GM19455 (cell line): ENCODE results near the gene OBI1.
"Not testable (repeated sequence)": the region's sequence is repeated elsewhere in the genome, so short reads cannot be mapped to it uniquely, and the experiment has no call there.

Experiments
- ATAC-seq: cut with Tn5 transposase; IDR thresholded peaks from one replicate; pipeline ENCODE4 v1.9.1; 2021; ENCODE audit not compliant: unreplicated experiment

The OBI1 gene

DNA sequence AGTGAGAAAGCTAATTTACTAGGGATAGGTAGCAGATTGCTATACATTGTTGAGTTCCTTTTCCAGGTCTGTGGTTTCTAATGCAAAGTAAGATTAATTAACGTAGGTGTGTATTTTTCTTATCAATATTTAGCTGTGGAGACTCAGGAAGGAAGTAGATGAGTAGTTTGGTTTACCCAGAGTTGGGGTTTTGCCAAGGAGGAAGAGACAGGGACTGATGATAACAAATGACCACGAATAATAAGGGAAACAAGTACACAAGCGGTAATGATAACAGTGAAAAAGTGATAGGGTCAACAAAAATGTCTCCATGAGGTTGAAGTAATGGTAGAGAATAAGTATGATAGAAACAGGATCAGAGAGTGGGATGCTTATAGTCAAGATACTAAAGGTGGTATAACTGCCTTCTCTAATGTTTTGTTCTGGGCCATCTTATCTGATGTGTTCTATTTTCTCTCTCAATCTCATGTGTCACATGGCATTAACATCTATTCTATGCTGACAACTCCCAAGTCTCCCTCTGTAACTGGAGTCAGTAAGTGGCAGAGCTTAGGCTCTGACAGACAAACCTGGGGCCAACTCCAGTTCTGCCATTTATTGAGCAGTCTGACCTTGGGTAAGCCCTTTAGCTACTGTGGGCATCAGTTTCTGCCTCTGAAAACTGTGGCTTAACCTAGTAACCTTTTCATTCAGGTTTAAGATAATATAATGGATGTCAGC lies 8.8 kb downstream of the OBI1 start:
- ATAC-seq: no peak

DNA sequence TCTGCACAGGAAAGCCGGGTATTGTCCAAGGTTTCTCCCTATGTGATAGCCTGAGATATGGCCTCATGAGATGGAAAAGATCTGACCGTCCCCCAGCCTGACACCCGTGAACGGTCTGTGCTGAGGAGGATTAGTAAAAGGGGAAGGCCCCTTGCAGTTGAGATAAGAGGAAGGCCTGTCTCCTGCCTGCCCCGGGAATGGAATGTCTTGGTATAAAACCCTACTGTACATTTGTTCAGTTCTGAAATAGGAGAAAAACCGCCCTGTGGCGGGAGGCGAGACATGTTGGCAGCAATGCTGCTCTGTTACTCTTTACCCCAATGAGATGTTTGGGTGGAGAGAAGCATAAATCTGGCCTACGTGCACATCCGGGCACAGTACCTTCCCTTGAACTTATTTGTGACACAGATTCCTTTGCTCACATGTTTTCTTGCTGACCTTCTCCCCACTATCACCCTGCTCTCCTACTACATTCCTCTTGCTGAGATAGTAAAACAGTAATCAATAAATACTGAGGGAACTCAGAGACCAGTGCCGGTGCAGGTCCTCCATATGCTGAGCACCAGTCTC lies 11.8 kb downstream of the OBI1 start:
- ATAC-seq: not testable (repeated sequence)

DNA sequence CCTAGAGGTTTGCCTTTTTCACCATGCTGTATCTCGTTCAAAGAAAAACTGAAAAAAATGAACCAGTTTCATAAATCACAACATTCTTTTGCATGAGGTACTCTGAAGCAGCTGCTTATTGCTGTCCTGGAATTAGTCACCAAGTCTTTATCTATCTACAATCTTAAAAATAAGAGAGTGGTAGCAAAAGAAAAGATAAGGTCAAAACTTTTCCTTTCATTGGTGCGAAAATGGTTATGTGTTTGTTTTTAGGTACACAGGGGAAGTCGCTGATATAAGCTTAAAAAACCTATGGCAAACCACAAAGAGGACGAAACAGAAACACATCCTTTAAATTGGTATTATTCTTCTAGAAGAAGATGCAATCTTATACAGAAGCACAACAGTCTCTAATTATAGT lies 20.7 kb downstream of the OBI1 start:
- ATAC-seq: peak; percentile 79

DNA sequence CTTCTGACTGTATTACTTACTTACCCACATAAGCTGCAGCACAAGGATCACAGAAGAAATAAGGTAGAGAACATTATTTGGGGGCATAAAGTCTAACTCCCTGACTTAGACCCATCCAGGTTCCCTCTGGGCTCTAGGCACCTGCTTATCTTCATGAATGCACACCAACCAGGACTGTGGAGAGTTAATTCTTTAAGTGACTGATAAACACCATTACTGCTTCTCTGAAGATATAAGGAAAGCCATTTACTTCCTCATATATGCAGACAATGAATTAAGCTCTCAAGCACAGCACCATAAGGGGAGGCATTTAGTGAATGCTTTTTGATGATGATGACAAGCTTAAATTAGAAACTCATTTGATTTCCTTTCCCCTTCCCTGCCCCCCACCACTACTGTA lies 22.5 kb downstream of the OBI1 start:
- no peak for ATAC-seq

DNA sequence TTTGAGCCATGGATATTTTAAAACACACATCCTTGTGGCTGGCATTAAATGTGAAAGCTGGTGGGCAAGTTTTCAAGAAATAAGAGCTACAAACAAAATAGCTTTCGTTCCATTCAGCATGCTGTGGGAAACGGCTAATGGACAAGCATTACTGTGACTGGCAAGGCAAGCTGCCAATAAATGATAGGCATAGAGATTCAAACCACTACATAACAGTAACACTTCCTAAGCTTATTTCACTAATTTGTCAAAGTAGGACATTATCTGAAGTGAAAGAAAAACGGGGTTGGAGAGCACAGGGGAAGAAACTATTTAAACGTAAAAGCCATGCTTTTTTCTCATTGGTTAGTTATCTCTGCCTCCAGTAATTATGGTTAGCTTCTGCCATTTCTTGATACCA lies 26.0 kb downstream of the OBI1 start:
- no peak for ATAC-seq

DNA sequence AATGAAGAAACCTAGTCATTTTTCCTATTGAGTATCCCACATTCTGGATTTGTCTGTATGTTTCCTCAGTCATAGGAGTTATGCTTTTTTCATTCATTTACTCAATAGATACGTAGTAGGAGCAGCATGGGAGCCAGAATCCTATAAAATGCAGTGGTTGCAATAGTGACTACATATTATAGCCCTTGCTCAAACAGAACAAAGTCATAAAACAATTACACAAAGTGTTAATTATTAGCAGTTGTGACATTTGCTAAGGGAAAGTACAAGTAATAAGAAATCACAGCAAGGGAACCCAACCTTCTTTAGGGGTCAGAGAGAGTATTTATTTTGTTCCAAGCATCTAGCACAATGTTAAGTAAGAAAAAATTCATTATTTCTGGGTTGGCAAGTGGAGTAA lies 27.9 kb downstream of the OBI1 start:
- no peak for ATAC-seq

DNA sequence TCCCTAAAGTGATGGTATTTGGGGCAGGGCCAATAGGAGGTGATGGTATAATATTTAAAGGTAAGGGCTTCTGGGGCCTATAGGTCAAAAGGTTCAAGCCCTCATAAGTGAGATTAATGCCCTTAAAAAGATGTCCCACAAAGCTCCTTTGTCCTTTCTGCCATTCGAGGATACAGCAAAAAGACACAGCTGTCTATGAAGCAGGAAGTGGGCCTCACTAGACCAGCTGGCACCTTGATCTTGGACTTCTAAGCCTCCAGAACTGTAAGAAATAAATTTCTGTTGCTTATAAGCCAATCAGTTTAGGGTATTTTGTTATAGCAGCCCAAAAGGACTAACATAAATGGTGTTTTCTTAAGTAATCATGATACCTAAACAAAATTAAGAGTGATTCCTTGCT lies 28.4 kb downstream of the OBI1 start:
- ATAC-seq: no peak

DNA sequence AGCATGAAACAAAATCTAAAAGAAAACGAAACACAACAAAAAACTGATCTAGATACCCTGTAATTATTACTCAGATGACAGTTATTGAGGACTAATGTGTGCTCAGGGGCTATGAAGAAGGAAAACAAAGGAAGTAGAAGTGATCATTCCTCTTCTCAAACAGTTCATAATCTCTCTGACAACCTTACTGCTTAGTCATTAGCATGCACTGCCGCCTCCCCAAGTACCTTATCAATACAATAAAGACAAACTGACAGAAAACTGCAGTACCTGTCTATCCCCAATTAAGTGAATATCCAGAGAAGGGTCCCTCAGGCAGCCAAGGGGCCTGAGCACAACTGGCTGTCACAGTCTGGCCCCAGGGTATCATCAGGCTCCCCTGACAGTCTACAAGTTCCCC lies 33.6 kb downstream of the OBI1 start:
- ATAC-seq: no peak

DNA sequence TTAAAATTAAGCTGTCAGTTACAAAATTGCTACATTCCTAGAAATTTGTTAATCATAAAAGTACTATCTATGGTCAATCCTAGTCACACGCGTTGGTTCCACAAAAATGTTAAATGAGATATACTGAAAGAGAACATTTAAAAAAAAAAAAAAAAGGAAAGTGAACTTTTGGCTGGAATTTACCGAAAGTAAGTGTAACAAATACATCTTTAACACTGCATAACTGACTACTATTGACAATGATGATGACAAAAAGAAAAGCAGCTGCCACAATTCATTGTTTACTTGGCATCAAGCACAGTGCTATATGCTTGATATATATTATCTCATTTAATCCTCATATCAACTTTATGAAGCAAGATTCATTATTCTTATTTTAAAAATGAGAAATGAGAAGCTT lies 35.8 kb downstream of the OBI1 start:
- no peak for ATAC-seq

DNA sequence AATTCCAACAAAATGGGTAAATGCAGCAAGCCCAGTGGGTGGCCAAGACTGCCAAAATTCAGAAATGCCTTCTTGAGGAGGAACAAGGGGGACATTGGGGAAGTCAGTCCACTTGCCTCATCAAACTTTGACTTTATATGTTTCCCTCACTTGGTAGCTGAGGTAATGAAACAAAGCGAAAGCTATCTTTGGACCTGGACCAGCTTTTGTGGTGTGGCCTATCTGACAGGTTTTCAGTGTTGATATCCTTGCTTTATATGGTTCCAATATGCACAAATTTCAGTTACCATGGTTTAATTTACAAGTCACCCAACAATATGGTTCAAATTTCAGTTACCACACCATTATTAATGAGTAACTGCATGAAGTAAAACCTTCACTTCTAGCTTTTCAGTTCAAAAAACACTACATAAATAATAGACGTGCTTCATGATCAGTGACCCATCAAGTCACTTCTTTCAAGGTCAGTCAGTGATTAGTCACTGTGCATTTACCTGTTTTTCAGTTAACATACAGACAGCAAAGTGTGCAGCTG lies 38.0 kb downstream of the OBI1 start:
- ATAC-seq: no peak

DNA sequence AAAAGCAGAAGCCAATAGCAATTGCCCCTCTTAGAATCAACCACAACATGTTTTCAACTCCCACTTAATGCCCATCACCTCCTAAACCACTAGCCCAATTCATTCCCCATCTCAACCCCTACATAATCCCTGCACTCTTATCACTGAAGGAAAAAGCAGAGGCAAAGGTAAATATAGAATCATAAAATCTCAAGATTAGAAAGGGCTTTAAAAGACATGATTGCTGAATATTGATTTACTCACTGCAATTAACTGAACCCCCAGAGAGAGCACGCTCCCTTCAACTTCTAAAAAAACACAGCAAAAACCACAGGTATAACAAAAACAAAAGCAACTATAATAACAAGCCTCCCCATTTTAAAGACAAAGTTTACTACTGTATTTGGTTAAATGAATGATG lies 40.5 kb downstream of the OBI1 start:
- no peak for ATAC-seq

DNA sequence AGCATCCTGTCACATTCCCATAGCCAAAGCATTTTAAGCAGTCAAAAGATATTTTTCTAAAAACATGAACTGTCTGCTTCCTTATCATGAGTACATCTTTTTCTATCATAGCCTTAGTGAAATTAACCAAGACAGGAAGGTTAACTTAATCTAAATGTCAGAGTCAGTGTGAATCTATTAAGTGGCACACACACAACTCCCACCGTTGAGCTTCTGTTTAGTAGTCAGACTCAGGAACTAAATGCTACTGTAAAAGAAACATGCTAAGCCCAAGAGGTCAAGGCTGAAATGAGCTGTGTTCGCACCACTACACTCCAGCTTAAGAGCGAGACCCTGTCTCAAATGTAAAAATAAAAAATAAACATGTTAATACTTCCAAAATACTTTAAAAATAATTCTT lies 47.9 kb downstream of the OBI1 start:
- ATAC-seq: no peak

DNA sequence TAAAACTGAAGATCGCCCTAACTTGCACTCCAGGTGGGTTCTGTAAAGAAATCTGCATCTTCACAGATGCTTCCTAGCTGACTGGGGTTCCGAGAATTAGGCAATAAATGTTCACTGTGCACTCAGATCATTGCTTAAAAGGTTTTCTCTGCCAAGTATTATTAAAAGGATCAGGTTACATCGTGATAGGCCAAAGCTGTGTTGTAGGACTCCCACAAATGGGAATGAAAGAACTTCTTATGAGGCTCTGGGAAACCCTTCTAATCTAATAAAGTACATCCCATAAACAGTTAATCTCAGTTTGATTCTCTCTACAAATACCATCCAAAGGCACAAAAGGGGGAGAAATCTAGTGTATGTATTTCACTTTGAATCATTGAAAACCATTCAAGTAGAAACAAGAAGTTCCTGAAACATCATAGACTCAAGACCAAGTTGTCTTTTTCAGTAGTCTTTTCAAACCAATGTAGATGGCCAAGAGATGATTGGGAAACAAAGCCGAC lies 48.5 kb downstream of the OBI1 start:
- no peak for ATAC-seq

DNA sequence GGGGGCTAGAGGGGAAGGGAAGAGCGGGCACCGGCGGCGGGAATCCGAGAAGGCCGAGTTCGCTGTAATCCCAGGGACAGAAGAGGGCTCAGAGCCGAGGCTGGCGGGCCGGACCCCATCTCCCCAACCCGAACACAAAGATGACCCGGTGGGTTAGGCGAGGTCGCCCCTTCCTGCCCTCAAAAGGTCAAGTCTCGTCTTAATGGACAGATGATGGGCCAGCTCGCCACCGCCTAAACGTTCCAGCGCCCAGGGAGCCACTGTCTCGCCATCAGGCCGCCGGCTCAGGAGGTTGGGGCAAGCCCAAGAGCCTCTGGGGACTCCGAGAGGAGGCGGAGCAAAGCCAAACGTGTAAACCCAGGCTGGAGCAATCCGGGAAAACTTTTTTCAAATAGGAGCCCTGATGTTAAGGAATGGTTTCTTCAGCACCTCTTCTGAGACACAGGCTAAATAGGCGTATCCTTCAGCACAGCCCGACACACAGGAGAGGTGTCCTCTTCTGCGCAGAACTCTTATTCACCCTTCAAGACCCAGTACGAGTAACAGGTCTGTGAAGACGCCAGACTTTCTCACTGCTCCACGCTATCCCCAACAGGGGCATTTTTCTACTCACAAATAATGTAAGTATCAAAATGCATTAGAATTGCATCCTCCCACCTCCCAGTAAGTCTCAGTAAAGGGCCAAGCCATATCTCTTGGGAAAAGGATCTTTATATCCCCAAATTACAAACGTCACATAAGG lies 49.3 kb downstream of the OBI1 start:
- no peak for ATAC-seq

DNA sequence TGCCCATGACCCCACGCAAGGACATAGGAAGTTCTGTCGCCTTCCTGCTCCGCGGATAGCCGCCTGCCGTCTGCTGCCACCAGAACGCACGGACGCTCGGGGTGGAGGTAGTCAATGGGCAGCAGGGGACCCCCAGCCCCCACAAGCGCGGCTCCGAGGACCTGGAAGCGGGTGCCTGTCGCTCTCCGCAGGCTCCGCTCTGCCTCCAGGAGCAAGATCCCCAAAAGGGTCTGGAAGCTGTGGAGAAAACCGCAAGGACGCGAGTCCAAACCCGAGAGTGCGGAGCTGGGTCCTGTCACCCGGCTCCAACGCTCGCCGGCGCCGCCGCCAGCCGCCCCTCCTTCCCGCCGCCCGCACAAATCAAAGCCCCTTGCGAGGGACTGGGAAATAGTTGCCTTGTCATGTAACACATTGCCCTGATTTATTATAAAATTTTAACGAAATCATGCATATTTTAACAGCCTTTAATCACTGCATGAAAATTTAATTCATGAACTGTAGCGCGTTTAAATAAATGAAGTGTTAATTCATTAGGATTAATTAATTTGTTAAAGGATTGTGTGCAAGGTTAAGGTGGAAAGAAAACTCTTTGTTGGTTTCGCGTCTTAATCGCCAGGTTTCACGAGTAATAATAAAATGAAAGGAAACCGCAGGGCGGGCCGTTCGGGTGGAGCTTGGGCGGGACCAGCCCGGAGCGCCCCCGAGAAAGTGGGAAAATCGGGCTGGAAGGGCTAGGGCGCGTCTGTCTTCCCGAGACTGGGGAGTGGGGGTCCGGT lies 50.1 kb downstream of the OBI1 start:
- ATAC-seq: no peak

DNA sequence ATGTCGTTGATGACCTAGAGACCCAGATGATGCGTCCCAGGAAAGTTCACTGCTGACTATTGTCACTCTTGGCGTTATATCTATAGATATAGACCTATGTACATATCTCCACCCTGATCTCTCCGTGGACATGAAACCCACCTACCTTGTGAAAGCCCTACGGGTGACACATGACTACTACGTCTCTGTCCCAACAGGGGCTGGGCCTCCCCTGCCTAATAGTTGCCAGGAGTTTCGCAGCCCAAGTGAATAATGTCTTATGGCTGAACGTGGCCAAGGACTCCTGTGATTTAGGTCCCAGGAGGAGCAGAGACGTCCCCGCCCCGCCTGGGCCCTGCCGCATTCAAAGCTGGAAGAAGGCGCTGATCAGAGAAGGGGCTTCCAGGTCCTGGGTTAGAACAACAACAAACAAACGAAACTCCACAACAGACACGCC lies 50.7 kb downstream of the OBI1 start:
- ATAC-seq: no peak

DNA sequence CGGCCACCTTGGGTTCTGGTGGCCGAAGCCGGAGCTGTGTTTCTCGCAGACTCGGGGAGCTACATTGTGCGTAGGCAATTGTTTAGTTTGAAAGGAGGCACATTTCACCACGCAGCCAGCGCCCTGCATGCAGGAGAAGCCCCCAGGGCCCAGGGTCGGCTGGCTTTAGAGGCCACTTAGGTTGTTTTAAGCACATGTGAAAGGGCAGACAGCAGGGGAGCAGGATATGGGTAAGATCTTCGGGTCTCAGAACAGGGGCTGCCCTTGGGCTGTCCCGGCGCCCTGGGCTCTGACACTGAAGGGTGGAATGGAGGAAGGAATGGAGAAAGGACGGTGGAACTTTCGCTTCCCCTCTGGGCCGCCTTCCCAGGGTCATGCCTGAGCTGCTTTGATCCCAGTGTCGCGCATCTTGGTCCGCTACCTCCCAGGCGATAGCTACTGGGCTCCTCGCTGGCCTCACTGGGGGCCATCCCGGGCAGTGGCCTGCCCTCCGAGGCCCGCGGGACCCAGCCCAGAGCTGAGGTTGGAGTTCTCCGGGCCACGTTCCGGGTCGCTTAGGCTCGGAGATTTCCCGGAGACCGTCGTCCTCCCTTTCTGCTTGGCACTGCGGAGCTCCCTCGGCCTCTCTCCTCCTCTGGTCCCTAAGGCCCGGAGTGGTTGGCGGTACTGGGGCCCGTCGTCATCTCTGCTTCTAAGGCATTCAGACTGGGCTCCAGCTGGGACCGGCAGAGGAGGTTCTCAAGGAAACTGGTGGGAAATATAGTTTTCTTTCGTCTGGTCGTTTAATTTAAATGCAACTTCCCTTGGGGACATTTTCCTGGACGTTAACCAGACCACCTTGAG lies 51.3 kb downstream of the OBI1 start:
- ATAC-seq: no peak

DNA sequence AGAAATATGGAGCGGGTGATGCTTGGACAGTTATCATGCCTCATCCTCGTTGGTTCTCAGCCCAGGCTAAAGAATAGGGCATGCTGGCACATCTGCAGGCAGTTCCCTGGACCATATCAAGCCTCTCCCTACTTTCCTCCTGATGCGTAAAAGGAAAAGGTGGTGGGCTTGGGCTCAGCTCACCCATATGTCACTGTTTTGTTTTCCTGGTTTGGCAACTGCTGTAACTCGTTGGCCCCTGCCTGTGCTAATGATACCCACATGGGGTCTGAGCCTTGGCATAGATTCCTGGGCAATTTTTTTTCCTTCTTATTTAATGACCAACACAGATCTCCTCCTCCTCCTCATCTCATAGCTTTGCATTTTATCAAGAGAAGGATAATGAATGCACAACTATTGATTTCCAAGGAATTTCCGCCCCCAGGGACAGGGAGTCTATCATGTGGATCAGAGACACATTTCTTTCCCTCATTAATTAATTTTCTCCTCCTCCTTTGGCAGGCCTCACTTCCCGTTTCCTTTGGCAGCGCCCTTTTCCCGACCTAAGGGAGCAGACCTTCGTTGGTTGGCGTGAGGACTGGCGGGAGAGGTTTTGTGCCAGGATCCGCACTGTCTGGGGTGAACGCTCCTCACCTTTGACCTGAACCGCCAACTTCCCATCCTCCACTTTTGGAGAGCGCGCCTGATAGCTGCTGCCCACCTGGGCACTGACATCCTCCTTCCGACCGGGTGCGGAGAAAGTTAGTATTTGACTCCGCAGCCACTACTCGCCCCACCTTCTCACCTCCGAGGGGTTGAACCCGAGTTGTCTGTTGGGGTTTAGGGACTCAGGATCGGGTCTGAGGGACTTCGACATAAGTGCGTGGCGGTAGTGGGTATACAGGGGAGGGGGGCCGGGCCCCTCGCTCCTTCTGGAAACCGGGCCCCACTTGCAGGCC lies 52.2 kb downstream of the OBI1 start:
- ATAC-seq: no peak
